NT2/D1 (cell line): ENCODE results near the gene SUN5.

Experiments used
- YY1 ChIP-seq: IDR thresholded peaks from 2 replicates; pipeline ENCODE4 v1.6.1; 2011; ENCODE audit not compliant: insufficient read length, insufficient read depth
- ZNF274 ChIP-seq: IDR thresholded peaks from 2 replicates; pipeline ENCODE4 v1.6.1; 2011; ENCODE audit warnings: mild to moderate bottlenecking, low read depth, low read length

GRCh38 chr20:33021879-33022278 lies 17.6 kb upstream of the SUN5 start:
- TF ChIP-seq YY1 = no peak
- TF ChIP-seq ZNF274 = no peak
